HepG2 (cell line): ENCODE data around the gene EFNA3. TPM values are rescaled to one million over a fixed set of nuclear protein-coding genes. Genes with fewer than 3 reads are reported as not detected.

Source experiments
- AGO2 ChIP-seq: fragments of 200-400 bp; formaldehyde crosslinking; optimal IDR thresholded peaks from 2 replicates; pipeline ENCODE3; 2017; ENCODE audit warnings: mild to moderate bottlenecking, low read depth, low read length, moderate library complexity
- BORCS8-MEF2B ChIP-seq: sonication (generic); formaldehyde crosslinking; IDR thresholded peaks from 2 replicates; pipeline ENCODE4 v1.8.0; 2022; ENCODE audit warnings: mild to moderate bottlenecking, missing genetic modification reagents
- ESRRA ChIP-seq: sonication (generic); formaldehyde crosslinking; IDR thresholded peaks from 2 replicates; pipeline ENCODE4 v1.5.1; 2020; ENCODE audit warnings: mild to moderate bottlenecking, low read depth, missing genetic modification reagents
- FOXJ3 ChIP-seq: sonication (generic); formaldehyde crosslinking; IDR thresholded peaks from 2 replicates; pipeline ENCODE4 v1.4.0; 2020; ENCODE audit warnings: missing genetic modification reagents, mild to moderate bottlenecking, borderline replicate concordance
- GABPB1 ChIP-seq: IDR thresholded peaks from 2 replicates; pipeline ENCODE4 v1.6.1; 2016; ENCODE audit warnings: mild to moderate bottlenecking, missing genetic modification reagents, moderate library complexity, missing compliant biosample characterization
- GATA4 ChIP-seq: sonication (generic); IDR thresholded peaks from 2 replicates; pipeline ENCODE4 v1.6.1; 2016; ENCODE audit warnings: antibody characterized with exemption, low read depth, borderline replicate concordance
- HDAC6 ChIP-seq: fragments of 200-600 bp; sonication (generic); IDR thresholded peaks from 2 replicates; pipeline ENCODE4 v1.7.0; 2017; ENCODE audit warnings: mild to moderate bottlenecking, antibody characterized with exemption, low read length, low read depth
- HNF4A ChIP-seq: sonication (generic); formaldehyde crosslinking; IDR thresholded peaks from 2 replicates; pipeline ENCODE4 v1.4.0; 2020; ENCODE audit warnings: missing genetic modification reagents
- JDP2 ChIP-seq: sonication (generic); formaldehyde crosslinking; IDR thresholded peaks from 2 replicates; pipeline ENCODE4 v1.8.1; 2022; ENCODE audit warnings: missing genetic modification reagents, borderline replicate concordance
- KLF12 ChIP-seq: sonication (generic); formaldehyde crosslinking; IDR thresholded peaks from 2 replicates; pipeline ENCODE4 v1.4.0; 2020; ENCODE audit warnings: missing genetic modification reagents, borderline replicate concordance
- NAIF1 ChIP-seq: sonication (generic); formaldehyde crosslinking; IDR thresholded peaks from 2 replicates; pipeline ENCODE4 v1.5.0; 2020; ENCODE audit warnings: mild to moderate bottlenecking, missing genetic modification reagents, borderline replicate concordance
- NFE2L1 ChIP-seq: sonication (generic); formaldehyde crosslinking; IDR thresholded peaks from 2 replicates; pipeline ENCODE4 v1.4.0; 2020; ENCODE audit warnings: missing genetic modification reagents, mild to moderate bottlenecking, borderline replicate concordance
- PHF8 ChIP-seq: sonication (generic); formaldehyde crosslinking; IDR thresholded peaks from 2 replicates; pipeline ENCODE4 v1.5.0; 2020; ENCODE audit warnings: missing genetic modification reagents
- POLR2A ChIP-seq, 2 experiments: IDR thresholded peaks; 2 replicates each; pipeline ENCODE4 v1.6.1; 2011; ENCODE audit warnings: low read depth in 2 of 2, low read length in 2 of 2, mild to moderate bottlenecking in 1 of 2, moderate library complexity in 1 of 2; ENCODE audit not compliant: insufficient read depth in 1 of 2
- SRSF4 ChIP-seq: fragments of 200-400 bp; formaldehyde crosslinking; IDR thresholded peaks from one replicate; pipeline ENCODE4 v1.6.1; 2018; ENCODE audit warnings: mild to moderate bottlenecking, low read depth, low read length, moderate library complexity; ENCODE audit not compliant: poor library complexity, severe bottlenecking
- TEAD2 ChIP-seq: sonication (generic); formaldehyde crosslinking; IDR thresholded peaks from 2 replicates; pipeline ENCODE4 v1.9.0; 2021; ENCODE audit warnings: missing genetic modification reagents
- ZBTB1 ChIP-seq: sonication (generic); formaldehyde crosslinking; IDR thresholded peaks from 2 replicates; pipeline ENCODE4 v1.4.0; 2020; ENCODE audit warnings: missing genetic modification reagents, borderline replicate concordance
- ZIK1 ChIP-seq: sonication (generic); formaldehyde crosslinking; IDR thresholded peaks from 2 replicates; pipeline ENCODE4 v1.5.0; 2020; ENCODE audit warnings: mild to moderate bottlenecking, low read depth, missing genetic modification reagents, borderline replicate concordance
- ZMYM2 ChIP-seq: sonication (generic); formaldehyde crosslinking; IDR thresholded peaks from 2 replicates; pipeline ENCODE4 v1.8.0; 2022; ENCODE audit warnings: mild to moderate bottlenecking, missing genetic modification reagents
- ZNF205 ChIP-seq: IDR thresholded peaks from 2 replicates; pipeline ENCODE4 v1.6.1; 2018; ENCODE audit warnings: missing biosample characterization, missing genetic modification reagents
- polyA plus RNA-seq, 8 experiments: library from polyadenylated mRNA; depleted of rRNA in 3 of 8; stranded (reverse) in 7 of 8; unstranded in 1 of 8; fragments of >200 nt; fragmentation: Illumina TruSeq in 4 of 8; extraction: Trizol in 4 of 8; gene quantifications; 2 replicates each; pipeline versions ENCODE4 v1.2.1 to v1.2.3, GENCODE V29; 2011 to 2016; ENCODE audit warnings: low read depth in 4 of 8, missing spikeins in 1 of 8, mixed read lengths in 1 of 8; ENCODE audit not compliant: insufficient read depth in 1 of 8
- total RNA-seq, 5 experiments: library from RNA; depleted of rRNA; stranded (reverse); fragments of >200 nt; fragmentation: Illumina TruSeq; extraction: Trizol; gene quantifications; 2 replicates each; pipeline ENCODE4 v1.2.3, GENCODE V29; 2016; ENCODE audit warnings: low read depth in 1 of 5
- TF ChIP-seq, protein P1 (sequence below): sonication (generic); formaldehyde crosslinking; IDR thresholded peaks from 2 replicates; pipeline ENCODE4 v1.8.0; 2022; ENCODE audit warnings: missing genetic modification reagents, low read depth, mild to moderate bottlenecking, borderline replicate concordance
- TF ChIP-seq, protein P2 (sequence below): sonication (generic); formaldehyde crosslinking; IDR thresholded peaks from 2 replicates; pipeline ENCODE4 v1.8.1; 2023; ENCODE audit warnings: mild to moderate bottlenecking, moderate library complexity, missing genetic modification reagents
- TF ChIP-seq, protein P3 (sequence below): sonication (generic); formaldehyde crosslinking; IDR thresholded peaks from 2 replicates; pipeline ENCODE4 v1.8.1; 2023; ENCODE audit warnings: mild to moderate bottlenecking, missing genetic modification reagents
- TF ChIP-seq, protein P4 (sequence below): sonication (generic); formaldehyde crosslinking; IDR thresholded peaks from 2 replicates; pipeline ENCODE4 v1.5.1; 2020; ENCODE audit warnings: mild to moderate bottlenecking, missing genetic modification reagents, moderate library complexity
- TF ChIP-seq, protein P5 (sequence below): sonication (generic); formaldehyde crosslinking; IDR thresholded peaks from 2 replicates; pipeline ENCODE4 v1.4.0; 2020; ENCODE audit warnings: mild to moderate bottlenecking, missing genetic modification reagents

The EFNA3 gene
- total and polyA plus RNA-seq, 2 of the 13 experiments (the other 11 are each of a cell fraction or from before 2014, with no cell fraction given): 1.0 to 5.7 TPM

DNA sequence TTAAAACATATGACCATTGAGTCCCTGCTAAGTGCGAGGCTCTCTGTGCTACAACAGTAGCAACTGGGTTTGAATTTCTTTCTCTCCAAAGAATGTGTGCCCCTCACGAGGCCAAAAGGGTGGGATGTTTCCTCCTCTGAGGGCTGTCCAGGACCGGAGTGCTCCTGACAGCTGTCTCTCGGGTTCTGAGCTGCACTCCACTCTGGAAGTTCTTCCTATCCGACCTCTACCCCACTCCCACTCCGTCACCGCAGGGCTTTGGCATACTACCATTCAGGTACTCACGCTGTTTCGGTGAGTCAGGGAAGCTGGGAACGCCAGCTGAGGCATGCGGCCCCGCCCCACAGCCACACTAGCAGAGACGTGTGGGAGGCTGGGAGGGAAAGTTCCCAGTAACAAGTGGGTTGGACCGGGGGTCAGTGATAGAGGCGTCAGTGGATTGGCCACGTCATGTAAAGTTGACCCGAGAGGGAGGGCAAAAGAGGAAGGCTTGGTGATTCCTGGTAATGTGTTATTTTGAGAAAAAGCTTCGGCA, 56.3 kb downstream of the EFNA3 start (continued):
- TF ChIP-seq ZNF205 (no peak), TEAD2 (CRISPR knock-in tag) (no peak), ZBTB1 (CRISPR knock-in tag) (no peak), KLF12 (no peak), NFE2L1 (CRISPR knock-in tag) (no peak), GATA4 (no peak), BORCS8-MEF2B (CRISPR knock-in tag) (peak; percentile 65; the same call in 1 of the 2 replicates), JDP2 (CRISPR knock-in tag) (no peak), AGO2 (no peak), NAIF1 (CRISPR knock-in tag) (no peak; the same call in 1 of the 2 replicates), SRSF4 (no peak), FOXJ3 (CRISPR knock-in tag) (peak; percentile 62; the same call in 1 of the 2 replicates), POLR2A (IDR thresholded peaks at IDR 0.05; ENCODE audit: insufficient read depth in 1 of 2, low read depth in 2 of 2, low read length in 2 of 2) (no peak; a peak in 1 of 4 replicates), ESRRA (CRISPR knock-in tag) (no peak; the same call in 1 of the 2 replicates), GABPB1 (CRISPR knock-in tag) (no peak), ZMYM2 (CRISPR knock-in tag) (no peak), HDAC6 (no peak), HNF4A (CRISPR knock-in tag) (peak; percentile 10; the same call in 1 of the 2 replicates), ZIK1 (CRISPR knock-in tag) (0 out of 2 replicates have a peak, but pooled peaks have one; percentile 48), PHF8 (CRISPR knock-in tag) (no peak)
- TF ChIP-seq, protein P1, sequence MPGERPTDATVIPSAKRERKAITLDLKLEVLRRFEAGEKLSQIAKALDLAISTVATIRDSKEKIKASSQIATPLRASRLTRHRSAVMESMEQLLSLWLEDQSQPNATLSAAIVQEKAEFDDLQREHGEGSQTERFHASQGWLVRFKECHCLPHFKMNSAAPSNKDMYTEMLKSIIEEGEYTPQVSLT: no peak
- TF ChIP-seq, protein P2, sequence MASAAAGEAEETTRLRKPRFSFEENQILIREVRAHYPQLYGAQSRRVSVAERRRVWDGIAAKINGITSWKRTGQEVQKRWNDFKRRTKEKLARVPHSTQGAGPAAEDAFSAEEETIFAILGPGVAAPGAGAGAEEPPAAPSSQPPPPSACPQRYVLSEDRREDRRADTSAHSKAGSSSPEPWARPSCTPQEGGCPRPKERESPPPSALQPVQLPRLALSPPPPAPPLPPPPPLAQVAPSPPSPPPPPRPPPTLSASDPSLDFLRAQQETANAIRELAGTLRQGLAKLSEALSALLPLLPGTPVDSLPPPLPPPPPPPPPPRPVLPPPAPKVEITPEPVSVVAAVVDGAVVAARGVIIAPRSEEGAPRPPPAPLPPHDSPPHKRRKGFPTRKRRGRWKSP: no peak
- TF ChIP-seq, protein P3, sequence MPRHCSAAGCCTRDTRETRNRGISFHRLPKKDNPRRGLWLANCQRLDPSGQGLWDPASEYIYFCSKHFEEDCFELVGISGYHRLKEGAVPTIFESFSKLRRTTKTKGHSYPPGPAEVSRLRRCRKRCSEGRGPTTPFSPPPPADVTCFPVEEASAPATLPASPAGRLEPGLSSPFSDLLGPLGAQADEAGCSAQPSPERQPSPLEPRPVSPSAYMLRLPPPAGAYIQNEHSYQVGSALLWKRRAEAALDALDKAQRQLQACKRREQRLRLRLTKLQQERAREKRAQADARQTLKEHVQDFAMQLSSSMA (CRISPR knock-in tag): no peak; the same call in 1 of the 2 replicates
- TF ChIP-seq, protein P4, sequence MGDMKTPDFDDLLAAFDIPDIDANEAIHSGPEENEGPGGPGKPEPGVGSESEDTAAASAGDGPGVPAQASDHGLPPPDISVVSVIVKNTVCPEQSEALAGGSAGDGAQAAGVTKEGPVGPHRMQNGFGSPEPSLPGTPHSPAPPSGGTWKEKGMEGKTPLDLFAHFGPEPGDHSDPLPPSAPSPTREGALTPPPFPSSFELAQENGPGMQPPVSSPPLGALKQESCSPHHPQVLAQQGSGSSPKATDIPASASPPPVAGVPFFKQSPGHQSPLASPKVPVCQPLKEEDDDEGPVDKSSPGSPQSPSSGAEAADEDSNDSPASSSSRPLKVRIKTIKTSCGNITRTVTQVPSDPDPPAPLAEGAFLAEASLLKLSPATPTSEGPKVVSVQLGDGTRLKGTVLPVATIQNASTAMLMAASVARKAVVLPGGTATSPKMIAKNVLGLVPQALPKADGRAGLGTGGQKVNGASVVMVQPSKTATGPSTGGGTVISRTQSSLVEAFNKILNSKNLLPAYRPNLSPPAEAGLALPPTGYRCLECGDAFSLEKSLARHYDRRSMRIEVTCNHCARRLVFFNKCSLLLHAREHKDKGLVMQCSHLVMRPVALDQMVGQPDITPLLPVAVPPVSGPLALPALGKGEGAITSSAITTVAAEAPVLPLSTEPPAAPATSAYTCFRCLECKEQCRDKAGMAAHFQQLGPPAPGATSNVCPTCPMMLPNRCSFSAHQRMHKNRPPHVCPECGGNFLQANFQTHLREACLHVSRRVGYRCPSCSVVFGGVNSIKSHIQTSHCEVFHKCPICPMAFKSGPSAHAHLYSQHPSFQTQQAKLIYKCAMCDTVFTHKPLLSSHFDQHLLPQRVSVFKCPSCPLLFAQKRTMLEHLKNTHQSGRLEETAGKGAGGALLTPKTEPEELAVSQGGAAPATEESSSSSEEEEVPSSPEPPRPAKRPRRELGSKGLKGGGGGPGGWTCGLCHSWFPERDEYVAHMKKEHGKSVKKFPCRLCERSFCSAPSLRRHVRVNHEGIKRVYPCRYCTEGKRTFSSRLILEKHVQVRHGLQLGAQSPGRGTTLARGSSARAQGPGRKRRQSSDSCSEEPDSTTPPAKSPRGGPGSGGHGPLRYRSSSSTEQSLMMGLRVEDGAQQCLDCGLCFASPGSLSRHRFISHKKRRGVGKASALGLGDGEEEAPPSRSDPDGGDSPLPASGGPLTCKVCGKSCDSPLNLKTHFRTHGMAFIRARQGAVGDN (CRISPR knock-in tag): peak; percentile 62; the same call in 1 of the 2 replicates
- TF ChIP-seq, protein P5, sequence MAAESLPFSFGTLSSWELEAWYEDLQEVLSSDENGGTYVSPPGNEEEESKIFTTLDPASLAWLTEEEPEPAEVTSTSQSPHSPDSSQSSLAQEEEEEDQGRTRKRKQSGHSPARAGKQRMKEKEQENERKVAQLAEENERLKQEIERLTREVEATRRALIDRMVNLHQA (CRISPR knock-in tag): no peak
